Astrocyte of the cerebellum (primary cell): ENCODE data around the gene GPSM3.

Experiments used
- DNase-seq: peaks from one replicate; pipeline ENCODE4 v3.0.0-alpha.2; 2011; ENCODE audit warnings: low read depth
- H3K4me3 ChIP-seq: 2 replicates; pipeline ENCODE4 v1.5.1; 2011; ENCODE audit warnings: mild to moderate bottlenecking, low read depth, low read length, moderate library complexity
- in situ Hi-C: cut with HindIII; loops from 2 replicates; pipeline ENCODE4 v1.10.0; 2017; ENCODE audit warnings: low sequenced_read_pairs
- TF ChIP-seq, protein P1 (sequence below): IDR thresholded peaks from 2 replicates; pipeline ENCODE4 v1.5.1; 2012; ENCODE audit warnings: low read length, low read depth, moderate library complexity, mild to moderate bottlenecking; ENCODE audit errors: missing control alignments

The GPSM3 gene

DNA sequence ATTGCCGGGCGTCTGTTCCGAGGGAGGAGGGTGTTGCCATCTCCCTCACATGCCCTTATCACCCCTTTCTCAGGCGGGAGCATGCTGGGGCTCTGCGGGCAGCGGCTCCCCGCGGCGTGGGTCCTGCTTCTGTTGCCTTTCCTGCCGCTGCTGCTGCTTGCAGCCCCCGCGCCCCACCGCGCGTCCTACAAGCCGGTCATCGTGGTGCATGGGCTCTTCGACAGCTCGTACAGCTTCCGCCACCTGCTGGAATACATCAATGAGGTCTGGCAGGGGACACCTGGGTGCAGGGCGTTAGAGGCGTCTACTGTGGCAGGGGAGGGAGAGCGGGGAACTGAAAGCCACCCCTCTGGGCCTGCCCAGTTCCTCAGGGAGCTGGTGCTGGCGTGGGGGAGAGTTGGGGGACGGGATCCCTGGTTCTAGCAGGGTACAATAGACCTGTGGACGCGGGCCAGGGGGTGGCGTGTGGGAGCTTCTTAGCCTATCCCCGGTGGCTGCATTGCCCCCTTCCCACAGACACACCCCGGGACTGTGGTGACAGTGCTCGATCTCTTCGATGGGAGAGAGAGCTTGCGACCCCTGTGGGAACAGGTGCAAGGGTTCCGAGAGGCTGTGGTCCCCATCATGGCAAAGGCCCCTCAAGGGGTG, 37.8 kb downstream of the GPSM3 start:
- in situ Hi-C loops: no loop called here
- peak overlapping the region; percentile 94 for H3K4me3 ChIP-seq
- TF ChIP-seq, protein P1, sequence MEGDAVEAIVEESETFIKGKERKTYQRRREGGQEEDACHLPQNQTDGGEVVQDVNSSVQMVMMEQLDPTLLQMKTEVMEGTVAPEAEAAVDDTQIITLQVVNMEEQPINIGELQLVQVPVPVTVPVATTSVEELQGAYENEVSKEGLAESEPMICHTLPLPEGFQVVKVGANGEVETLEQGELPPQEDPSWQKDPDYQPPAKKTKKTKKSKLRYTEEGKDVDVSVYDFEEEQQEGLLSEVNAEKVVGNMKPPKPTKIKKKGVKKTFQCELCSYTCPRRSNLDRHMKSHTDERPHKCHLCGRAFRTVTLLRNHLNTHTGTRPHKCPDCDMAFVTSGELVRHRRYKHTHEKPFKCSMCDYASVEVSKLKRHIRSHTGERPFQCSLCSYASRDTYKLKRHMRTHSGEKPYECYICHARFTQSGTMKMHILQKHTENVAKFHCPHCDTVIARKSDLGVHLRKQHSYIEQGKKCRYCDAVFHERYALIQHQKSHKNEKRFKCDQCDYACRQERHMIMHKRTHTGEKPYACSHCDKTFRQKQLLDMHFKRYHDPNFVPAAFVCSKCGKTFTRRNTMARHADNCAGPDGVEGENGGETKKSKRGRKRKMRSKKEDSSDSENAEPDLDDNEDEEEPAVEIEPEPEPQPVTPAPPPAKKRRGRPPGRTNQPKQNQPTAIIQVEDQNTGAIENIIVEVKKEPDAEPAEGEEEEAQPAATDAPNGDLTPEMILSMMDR: peak; percentile 58
- peak; percentile 33 for DNase-seq

DNA sequence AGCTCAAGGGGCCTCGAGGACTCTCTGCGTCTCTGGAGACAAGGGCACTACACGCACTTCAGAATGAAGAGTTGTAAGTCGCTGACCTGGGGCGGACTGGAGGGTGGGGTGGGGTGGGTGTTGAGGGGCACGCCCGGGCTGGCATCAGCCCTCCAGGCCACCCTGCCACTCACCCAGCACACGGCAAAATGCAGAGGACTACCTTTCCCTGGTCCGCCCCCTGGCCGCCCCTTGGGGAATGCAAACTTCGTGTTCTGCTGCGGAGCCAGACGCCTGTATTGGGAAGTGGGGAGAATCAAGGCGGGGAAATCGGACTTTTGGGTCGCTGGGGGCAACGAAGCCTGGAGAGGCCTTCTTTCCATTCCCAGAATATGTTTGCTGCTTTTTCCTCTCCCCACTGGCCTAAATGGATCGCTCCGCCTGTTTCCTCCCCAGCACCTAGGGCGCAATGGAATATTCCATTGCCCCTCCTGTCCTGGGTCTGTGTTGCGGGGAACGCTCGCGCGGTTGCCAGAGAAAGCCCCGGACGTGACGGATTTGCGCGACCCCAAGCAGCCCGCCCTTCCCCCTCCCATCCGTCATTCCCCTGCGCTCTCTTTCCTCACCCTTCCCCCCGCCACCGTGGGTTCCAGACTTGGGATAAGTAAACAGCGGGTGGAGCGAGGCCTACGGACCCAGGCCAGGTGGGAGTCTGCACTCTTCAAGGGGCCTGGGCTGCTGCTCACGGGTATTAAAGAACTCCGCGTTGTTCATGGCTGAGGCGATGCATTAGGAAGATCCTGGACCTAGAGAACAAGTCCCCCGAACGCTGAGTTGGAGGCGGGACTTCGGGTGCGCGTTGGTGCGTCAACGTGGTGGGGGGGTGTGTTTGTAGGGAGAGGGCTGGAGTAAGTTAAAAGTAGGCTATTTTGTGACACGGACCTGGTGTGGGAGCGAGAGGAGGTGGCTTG, 38.6 kb downstream of the GPSM3 start, which contains the start of gene PPT2:
TSS of gene PPT2 (plus strand) at position 578 of the 950 bp plus-strand sequence. CDS start 454 bp downstream, outside the sequence.
- in situ Hi-C loops: no loop called here
- DNase-seq: peak; percentile 84
- peak within 1 kb of the TSS; percentile 94 for H3K4me3 ChIP-seq
- TF ChIP-seq, protein P1: peak; percentile 41

DNA sequence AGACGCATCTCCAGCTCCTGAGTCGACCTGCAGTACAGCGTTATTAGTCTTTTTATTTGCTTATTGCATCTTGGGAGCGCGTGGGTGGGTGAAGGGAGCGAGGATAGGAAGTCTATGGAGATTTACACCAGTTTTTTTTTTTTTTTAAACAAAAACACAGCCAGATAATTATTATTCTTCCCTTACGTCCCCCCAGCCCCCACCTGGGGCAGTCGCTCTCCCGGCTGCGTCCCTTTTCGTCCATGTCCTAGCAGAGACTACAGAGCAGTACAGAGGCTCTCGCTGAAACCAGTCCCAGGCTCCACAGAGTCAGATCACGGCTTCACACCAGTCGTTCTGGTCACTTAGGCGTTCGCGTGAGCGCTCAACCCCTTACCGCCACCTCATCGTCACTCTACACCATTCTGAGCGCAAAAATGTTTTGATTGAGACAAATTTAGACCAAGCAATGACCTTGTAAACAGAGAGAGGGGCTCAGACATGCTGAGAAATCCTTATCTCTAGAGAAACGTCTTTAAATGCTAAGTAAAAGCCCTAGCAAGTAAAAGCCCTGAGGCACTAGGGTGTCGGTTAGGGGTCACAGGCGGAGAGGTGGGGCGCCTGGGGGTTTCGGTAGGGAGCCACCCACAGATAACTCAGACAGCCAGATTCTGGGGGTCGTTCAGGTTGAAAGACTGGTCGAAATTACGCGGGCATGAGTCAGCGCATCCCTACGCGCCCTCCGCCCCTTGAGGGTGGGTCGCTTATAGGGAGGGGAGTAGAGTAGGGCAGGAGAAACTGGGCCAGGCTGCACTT, 39.5 kb downstream of the GPSM3 start:
- in situ Hi-C loops: no loop called here
- H3K4me3 ChIP-seq: peak overlapping the region; percentile 94
- TF ChIP-seq, protein P1: no peak
- no peak for DNase-seq

DNA sequence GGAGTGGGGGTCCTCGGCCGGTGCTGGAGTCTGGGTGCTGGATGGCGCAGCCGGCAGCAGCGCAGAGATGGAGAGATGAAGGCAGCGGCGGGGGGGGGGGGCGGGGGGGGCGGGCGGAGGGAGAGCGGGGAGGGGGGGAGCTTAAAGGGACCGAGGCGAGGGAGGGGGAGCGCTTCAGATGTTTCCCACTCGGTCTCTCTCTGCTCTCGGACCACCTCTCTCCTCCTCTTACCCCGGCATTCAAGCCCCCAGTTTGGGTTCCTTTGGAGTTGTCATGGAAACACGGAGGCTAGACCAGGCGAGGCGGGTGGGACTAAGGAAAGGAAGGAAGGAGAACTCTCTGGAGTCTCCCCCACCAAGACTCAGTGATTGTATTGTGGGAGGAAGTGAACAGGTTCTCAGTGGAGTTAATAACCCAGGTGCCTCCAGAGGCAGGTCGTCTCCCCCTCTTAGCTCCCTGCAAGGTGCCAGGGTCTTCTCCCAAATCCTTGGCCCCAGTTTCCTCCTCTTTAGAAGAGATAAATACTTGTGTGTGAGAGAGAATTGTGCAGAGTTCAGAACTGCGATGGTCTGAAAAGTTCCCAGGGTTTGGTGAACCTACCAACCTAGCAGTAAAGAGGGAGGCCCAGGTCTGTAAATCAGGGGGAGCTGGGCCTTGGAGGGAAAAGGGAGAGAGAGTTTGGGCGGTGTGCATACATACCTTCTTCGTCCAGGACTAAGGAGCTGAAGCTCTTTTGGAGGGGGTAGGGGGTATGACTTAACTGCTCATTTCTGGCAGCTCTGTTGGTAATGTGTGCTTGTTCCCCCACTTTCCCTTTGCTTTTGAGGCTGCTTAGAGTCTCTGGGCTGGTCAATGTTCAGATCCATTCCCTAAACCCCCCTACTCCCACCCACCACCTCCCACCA, 40.3 kb downstream of the GPSM3 start, which contains the start of gene PRRT1:
TSS of gene PRRT1 (minus strand) at position 77 of the 906 bp plus-strand sequence. CDS start 112 bp downstream, outside the sequence.
- H3K4me3 ChIP-seq: peak within 1 kb of the TSS; percentile 94
- TF ChIP-seq, protein P1: no peak
- no peak for DNase-seq
- in situ Hi-C loops: no loop called here

DNA sequence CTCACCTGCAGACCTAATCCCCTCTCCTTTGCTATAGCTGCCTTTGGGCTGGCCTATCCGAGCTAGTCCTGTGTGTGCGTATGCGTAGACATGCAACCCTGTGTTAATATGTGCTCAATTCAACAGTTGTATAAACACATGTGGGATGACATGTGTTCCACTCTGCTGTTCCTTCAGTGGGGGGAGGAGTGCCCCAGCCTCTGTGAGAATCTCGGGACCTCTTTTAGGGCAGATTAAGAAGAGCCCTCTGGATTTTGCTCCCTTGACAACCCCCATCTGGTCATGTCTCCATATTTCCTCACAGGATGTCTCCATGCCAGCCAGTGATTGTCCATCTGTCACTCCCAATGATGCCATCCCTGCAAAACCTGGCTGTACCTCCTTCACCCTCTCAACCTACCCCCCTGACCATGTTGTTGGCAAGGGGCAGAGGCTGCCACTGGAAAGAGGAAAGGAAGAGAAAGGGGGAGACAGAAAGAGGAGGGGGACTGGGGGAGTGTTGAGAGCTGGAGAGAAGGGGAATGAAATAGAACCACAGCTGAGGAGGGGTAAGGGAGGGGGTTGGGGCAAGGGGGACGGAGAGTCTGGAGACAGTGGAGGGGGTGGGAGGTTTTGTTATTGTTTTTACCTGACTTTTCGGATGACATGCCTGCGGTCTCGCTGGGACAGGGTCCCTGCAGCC, 41.1 kb downstream of the GPSM3 start:
- TF ChIP-seq, protein P1: no peak
- DNase-seq: no peak
- H3K4me3 ChIP-seq: peak overlapping the region; percentile 10
- in situ Hi-C loops: no loop called here
